Stimulated activated CD8-positive, alpha-beta memory T cell treated with anti-CD3 and anti-CD28 coated beads, Interleukin-4, amount 100 ng/mL, for 48 hours (primary cell): ENCODE data around the gene C1orf216.
"Not testable (repeated sequence)": the region's sequence is repeated elsewhere in the genome, so short reads cannot be mapped to it uniquely, and the experiment has no call there.

Experiments
- DNase-seq: peaks from one replicate; pipeline ENCODE4 v3.0.0-alpha.2; 2020

Gene C1orf216

DNA sequence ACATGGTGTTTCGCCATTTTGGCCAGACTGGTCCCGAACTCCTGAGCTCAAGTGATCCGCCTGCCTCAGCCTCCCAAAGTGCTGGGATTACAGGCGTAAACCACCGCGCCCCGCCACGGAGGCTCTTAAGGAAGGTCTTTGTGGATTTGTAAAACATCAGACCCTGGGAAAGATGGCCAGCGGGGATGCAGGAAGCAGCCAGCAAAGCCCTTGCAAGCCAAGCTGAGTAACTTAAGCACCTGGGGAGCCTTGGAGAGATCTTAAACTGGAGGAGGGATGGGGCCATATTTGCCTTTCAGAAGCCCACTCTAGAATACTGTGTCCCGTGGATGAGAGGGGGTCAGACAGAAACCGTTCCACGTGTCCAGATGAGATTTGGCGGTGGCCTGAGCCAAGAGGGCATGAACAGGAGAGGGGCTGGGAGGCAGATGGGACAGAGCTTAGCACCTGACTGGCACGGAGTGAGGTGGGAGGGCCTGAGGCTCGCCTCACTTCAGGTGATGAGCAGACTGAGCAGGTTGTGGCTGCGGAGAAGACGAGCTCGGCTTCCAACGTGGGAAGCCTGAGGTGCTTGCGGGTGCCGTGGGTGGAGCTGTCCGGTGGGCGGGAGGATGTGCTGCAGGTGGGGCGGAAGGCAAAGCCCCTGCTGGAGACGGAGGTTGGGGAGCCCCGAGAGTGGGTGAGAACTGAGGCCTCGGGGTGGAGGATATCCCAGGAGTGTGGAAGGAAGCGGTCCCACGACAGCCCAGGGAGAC, 11.7 kb downstream of the C1orf216 start:
- DNase-seq = peak; percentile 37

DNA sequence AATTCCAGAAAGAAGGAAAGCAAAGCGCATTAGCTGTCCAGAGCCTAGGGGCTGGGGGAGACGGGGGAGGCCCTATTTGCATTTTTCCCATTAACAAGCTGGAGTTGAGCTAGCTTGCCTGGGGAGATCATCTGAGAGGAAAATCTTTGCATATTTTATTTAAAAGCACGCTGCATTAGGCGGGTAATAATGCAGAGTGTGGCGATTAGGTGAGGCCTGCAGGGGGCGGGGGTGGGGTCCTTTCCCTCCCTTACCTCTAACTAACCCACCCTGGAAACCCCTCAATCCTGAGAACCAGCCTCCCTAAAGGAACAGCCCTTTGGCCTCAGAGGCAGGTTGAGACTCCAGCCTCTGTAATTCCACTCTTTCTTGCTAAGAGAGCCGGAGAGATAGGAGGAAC, 16.2 kb downstream of the C1orf216 start:
- no peak for DNase-seq

DNA sequence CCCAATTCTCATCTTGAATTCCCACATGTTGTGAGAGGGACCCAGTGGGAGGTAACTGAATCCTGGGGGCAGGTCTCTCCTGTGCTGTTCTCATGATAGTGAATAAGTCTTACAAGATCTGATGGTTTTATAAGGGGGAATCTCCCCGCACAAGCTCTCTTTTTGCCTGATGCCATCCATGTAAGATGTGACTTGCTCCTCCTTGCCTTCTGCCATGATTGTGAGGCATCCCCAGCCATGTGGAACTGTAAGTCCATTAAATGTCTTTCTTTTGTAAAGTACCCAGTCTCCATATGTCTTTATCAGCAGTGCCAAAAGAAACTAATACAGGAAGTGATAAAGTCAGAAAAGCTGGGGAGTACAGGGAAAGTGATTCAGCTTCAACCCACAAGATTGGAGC, 19.5 kb downstream of the C1orf216 start:
- not testable (repeated sequence) for DNase-seq

DNA sequence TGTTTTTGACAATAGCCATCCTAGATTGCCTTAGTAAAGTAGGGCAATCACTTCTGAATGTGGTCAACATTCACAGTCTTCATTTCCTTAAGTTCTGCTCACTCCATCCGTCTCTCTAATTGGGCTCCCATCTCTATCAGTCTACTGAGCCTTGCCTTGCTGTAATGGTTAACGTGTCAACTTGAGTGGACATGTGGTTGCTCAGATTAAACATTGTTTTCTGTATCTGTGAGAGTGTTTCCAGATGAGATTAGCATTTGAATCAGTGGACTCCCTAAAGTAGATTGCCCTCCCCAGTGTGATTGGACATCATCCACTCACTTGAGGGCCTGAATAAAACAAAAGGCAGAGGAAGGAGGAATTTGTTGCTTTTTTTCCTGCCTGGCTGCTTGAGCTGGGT, 26.4 kb downstream of the C1orf216 start:
- no peak for DNase-seq

DNA sequence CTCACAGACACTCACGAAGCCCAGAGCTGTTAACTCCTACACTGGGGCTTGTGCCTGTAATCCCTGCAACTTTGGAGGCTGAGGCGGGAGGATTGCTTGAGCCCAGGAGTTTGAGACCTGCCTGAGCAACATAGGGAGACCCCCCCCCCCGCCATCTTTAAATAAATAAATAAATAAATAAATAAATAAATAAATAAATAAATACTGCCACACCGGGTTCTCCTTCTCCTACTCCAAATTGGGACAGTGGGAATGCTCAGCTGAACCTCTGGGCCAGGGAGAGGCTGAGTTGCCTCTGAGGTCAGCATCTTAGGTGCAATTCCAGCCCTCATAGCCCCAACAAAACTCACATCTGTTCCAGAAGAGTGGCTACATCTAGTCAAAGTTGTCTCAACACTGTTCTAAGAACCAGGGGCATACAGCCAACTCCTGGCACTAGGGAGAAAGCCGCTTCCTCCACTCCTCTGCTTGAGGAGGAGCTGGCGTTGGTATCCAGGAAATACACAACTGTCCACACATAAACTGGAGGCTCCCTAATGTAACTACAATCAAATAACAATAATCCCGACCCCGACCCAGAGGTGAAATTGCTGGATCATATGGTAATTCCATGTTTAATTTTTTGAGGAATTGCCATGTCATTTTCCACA, 27.0 kb downstream of the C1orf216 start:
- no peak for DNase-seq

DNA sequence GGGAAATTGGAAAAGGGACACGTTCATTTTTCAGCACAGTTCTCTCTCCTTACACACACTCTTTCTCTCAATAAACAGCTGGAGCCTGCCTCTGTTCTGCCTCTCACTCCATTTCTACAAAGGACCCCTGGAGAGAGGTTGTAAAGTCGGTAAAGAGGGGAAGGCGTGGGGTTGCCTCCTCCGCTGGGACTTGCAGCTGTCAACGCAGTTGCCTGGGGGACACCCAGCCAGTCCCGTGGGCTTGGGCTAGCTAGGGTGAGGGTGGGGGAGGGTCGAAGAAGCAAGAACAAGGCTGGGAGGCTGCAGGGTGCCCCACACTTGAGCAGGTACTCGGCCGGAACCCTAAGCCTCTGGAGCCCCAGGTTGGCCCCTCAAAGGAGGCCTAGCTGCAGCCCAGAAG, 27.6 kb downstream of the C1orf216 start:
- DNase-seq = no peak

DNA sequence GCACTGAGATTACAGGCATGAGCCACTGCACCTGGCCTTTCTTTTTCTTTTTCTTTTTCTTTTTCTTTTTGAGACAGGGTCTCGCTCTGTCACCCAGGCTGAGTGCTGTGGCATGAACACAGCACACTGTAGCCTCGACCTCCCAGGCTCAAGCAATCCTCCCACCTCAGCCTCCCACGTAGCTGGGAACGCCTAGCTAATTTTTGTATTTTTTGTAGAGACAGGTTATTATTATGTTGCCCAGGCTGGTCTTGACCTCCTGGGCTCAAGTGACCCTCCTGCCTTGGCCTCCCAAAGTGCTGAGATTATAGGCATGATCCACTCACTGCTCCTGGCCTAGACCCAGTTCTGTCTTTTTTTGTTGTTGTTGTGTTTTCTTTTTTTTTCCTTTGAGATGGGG, 28.6 kb downstream of the C1orf216 start:
- DNase-seq = not testable (repeated sequence)

DNA sequence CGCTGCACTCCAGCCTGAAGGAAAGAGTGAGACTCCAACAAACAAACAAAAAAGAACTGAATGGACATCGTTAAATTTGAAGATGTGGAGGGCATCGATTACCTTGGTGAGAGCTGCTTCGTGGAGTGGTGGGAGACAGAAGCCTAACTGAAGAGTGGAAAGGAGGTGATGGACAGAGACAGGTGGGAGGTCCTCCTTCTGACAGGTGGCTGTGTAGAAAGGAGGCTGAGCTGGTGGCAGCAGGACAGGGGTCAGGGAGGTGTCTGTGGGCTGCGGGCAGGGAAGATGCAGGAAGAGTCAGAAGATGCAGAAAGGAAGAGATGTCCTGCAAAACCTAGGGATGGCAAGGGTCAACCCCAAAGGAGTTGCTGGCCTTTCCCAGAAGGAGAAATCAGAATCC, 30.5 kb downstream of the C1orf216 start:
- DNase-seq = no peak

DNA sequence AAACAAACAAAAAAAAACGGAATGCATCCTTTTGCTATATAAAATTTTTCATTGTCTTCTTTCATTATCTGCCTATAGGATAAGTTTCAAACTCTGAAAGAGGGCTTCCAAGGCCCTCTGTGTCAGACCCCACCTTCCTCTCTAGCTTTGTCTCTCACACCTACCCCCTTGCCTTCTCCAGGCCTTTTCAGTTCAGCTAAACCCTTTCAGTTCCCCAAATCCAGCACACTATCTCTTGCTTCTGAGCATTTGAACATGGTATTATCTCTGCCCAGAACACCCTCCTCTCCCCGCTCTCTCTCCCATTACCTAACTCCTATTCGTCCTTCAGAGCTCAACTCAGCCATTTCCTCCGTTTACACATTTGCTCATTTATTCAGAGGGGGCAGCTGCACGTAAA, 35.7 kb downstream of the C1orf216 start:
- no peak for DNase-seq

DNA sequence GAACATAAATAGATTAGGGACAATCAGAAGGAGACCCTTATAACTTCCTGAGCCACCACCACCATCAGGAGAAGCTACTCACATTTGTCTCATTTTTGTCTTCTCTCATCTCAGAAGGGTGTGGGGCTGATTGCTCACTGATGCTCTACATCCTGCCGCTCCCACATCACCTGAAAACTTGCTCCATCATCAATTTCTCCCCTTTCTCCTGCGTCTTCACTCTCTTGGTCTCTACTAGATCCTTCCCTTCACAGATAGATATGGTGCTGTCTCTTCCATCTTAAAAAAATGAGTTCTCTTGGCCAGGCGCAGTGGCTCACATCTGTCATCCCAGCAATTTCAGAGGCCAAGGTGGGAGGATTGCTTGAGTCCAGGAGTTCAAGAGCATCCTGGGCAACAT, 38.4 kb downstream of the C1orf216 start:
- DNase-seq = no peak

DNA sequence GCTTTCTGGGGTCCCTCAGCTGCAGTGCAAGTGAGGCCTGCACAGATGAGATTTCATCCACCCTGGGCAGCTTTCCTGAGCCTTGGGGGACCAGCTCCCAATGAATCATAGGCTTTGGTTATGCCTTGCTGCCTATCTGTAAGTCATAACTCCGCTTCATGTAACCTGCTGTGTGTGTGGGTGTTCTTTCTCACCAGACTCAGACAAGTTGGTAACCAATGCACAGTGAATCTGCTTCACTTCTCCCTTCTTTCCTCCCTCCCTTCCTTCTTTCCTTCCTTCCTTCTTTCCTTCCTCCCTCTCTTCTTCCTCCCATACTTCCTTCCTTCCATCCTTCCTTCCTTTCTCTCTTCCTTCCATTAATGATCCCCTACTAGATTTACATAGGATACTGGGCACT, 42.9 kb downstream of the C1orf216 start:
- DNase-seq = no peak

DNA sequence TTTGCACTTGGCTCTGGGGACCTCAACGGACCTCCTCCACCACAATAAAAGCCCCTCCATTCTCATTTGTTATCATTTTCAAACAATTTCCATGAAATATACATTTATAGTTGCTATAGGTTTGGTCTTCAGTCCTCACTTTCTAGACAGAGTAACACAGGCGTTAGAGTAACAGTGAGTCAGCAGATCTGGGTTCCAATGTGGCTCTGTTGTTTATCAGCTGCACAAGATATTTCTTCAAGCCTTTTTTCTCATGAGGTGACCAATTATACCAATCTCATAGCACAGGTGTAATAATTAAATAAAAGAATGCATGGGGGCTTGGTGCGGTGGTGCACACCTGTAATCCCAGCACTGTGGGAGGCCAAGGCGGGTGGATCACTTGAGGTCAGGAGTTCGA, 44.6 kb downstream of the C1orf216 start:
- DNase-seq = no peak

DNA sequence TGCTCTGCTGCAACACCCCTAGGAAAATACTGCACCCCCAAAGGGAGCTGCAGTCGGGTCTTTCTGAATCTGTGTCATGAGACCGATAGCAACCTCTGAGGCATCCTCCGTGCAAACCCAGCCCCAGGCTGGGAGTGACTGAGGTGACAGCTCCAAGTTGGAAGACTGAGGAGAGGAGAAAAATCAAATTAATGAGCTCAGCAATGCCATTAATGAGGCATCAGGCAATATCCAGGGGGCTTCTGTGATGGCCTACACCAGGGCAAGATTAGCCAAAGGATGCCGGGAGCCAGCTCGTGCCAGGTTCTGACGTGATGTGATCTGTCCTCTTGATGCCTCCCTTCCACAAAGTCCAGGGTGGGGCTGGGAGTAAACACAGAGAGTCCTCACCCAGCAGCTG, 46.6 kb downstream of the C1orf216 start:
- DNase-seq = no peak

DNA sequence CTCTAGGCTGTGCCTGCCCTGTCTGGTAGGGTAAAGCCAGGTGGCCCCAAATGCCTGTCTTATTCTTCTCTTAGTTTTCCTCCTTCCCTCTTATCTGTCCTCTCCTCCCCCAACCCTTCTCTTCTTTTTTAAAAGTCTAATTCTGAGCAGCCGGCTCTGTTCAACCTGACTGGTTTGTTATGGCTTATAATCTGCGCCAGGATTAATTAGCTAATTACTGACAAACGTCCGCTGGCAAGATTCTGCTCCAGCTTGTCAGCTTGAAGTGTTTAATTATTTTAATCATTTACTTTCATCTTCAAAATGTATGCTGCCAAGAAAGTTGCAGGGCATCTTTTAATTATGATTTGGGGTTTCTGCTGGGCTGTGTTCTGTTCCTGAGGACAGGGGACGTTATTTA, 50.2 kb downstream of the C1orf216 start:
- no peak for DNase-seq

DNA sequence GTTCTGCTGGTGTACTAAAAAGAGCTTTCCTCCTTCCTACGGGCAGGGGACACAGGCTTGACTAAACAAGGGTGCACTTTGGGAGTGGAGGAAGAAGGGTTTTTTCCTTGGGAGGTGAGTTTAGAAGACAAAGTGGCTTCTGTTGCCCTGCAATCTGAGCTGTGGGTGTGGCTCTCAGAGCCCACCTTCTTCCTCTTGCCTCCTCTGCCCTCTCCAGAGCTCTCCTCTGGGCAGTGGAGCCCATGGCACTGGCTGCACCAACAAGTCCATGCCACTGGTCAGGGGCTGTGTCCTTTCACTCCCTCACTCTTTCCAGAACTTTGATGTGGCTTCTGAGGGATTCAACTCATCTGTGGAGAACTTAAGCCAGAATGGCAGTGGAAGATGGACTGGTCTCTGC, 51.8 kb downstream of the C1orf216 start:
- DNase-seq = no peak

DNA sequence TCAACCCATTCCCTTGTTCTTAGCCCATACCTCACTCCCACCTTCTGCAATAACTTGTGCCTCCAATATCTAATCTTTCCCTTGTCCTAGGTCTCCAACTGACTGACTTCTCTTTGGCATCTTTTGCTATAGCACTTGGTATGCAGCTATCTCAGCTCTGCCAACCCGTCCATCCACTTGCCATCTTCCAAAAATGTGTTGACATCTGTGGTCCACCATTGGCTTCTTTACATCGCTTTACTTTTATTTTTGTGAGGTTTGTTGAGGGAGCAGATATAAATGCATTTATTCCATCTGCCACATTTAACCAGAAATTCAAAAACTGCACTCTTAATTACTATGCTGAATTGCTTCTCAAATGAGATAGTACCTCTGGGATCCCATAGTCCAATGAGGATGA, 52.5 kb downstream of the C1orf216 start:
- DNase-seq = no peak
